OCI-LY1 (cell line): ENCODE data around the gene BCR.

Source experiments
- H2AFZ ChIP-seq: fragments of 200-600 bp; sonication (generic), shearing (Covaris generic); 2 replicates; pipeline ENCODE4 v1.6.0; 2014; ENCODE audit warnings: antibody characterized with exemption, mild to moderate bottlenecking, low read length
- H3F3A ChIP-seq: fragments of 200-600 bp; sonication (generic), shearing (Covaris generic); 2 replicates; pipeline ENCODE4 v1.6.0; 2014; ENCODE audit warnings: mild to moderate bottlenecking, antibody characterized with exemption, low read length, moderate library complexity; ENCODE audit not compliant: insufficient read depth
- H3K27ac ChIP-seq: fragments of 200-600 bp; sonication (generic); 2 replicates; pipeline ENCODE4 v1.5.1; 2014; ENCODE audit warnings: low read length, mixed run types, mild to moderate bottlenecking, low read depth; ENCODE audit not compliant: poor library complexity, severe bottlenecking
- H3K27me3 ChIP-seq: fragments of 200-600 bp; sonication (generic); 2 replicates; pipeline ENCODE4 v1.6.0; 2014; ENCODE audit warnings: antibody characterized with exemption, mild to moderate bottlenecking, low read length, moderate library complexity; ENCODE audit not compliant: insufficient read depth
- H3K36me3 ChIP-seq: fragments of 200-600 bp; sonication (generic); 2 replicates; pipeline ENCODE4 v1.6.1; 2014; ENCODE audit warnings: mild to moderate bottlenecking, antibody characterized with exemption, low read length, moderate library complexity, mixed read lengths; ENCODE audit not compliant: insufficient read depth
- H3K4me1 ChIP-seq: fragments of 200-600 bp; sonication (generic); 2 replicates; pipeline ENCODE4 v1.5.1; 2014; ENCODE audit warnings: mild to moderate bottlenecking, low read length, moderate library complexity; ENCODE audit not compliant: insufficient read depth, severe bottlenecking
- H3K4me2 ChIP-seq: fragments of 200-600 bp; sonication (generic), shearing (Covaris generic); 2 replicates; pipeline ENCODE4 v1.6.1; 2014; ENCODE audit warnings: low read length
- H3K4me3 ChIP-seq: fragments of 200-600 bp; sonication (generic); 2 replicates; pipeline ENCODE4 v1.5.1; 2014; ENCODE audit warnings: low read length, low read depth, mild to moderate bottlenecking, mixed read lengths; ENCODE audit not compliant: poor library complexity, severe bottlenecking
- H3K79me2 ChIP-seq: fragments of 200-600 bp; shearing (Covaris generic); 2 replicates; pipeline ENCODE4 v1.6.1; 2016; ENCODE audit warnings: mixed run types, low read length, mixed read lengths; ENCODE audit not compliant: insufficient read depth
- H3K9ac ChIP-seq: fragments of 200-600 bp; sonication (generic), shearing (Covaris generic); 2 replicates; pipeline ENCODE4 v1.6.1; 2014; ENCODE audit warnings: mild to moderate bottlenecking, low read length, mixed read lengths
- H3K9me2 ChIP-seq: fragments of 200-600 bp; sonication (generic), shearing (Covaris generic); 2 replicates; pipeline ENCODE4 v1.6.1; 2014; ENCODE audit warnings: low read depth, mild to moderate bottlenecking, low read length, mixed read lengths
- H3K9me3 ChIP-seq: fragments of 200-600 bp; shearing (Covaris generic); 2 replicates; pipeline ENCODE4 v1.6.1; 2014; ENCODE audit warnings: low read length, mixed read lengths
- H4K20me1 ChIP-seq: fragments of 200-600 bp; sonication (generic), shearing (Covaris generic); 2 replicates; pipeline ENCODE4 v1.6.0; 2016; ENCODE audit warnings: mild to moderate bottlenecking, low read length; ENCODE audit not compliant: insufficient read depth
- EZH2 ChIP-seq: fragments of 200-600 bp; sonication (generic), shearing (Covaris generic); IDR thresholded peaks from 2 replicates; pipeline ENCODE4 v1.8.0; 2017; ENCODE audit warnings: borderline replicate concordance, mixed run types, mild to moderate bottlenecking, antibody characterized with exemption, low read length, moderate library complexity, mixed read lengths
- TF ChIP-seq, protein P1 (sequence below): fragments of 200-600 bp; sonication (generic), shearing (Covaris generic); IDR thresholded peaks from 2 replicates; pipeline ENCODE4 v1.5.1; 2017; ENCODE audit warnings: mild to moderate bottlenecking, antibody characterized with exemption, low read length, moderate library complexity, mixed read lengths

BCR gene

DNA sequence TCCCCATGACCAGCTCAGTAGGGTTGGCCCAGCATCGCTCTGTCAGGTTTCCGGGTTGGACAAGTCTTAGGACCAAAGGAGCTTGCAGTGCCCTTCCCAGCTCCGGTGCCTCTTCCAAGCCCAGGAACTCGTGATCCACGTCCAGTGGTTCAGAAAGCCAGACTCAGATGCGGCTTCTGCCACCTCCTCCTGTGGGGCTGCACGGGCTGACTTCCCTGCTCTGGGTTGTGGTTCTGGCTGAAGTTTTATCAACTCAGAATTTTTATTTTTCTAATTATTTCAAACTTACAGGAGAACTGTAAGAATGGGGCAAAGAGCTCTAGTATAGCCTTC lies 85.0 kb downstream of the BCR start:
- H3K4me1 ChIP-seq: peaks cover 95% of the 10 kb centered on the region
- H3K4me3 ChIP-seq: no peak overlapping the region
- H3K9me3 ChIP-seq: no peaks in the 10 kb centered on the region
- 0 out of 2 replicates have a peak, but pooled peaks cover 4% of the 10 kb centered on the region for H3K79me2 ChIP-seq
- peak overlapping the region; percentile 61; the same call in 1 of the 2 replicates for H3K9ac ChIP-seq
- H3F3A ChIP-seq: peaks cover 20% of the 10 kb centered on the region
- peak overlapping the region; percentile 76; the same call in 1 of the 2 replicates for H3K4me2 ChIP-seq
- peak overlapping the region; percentile 98 for H3K27ac ChIP-seq
- no peaks in the 10 kb centered on the region for H3K27me3 ChIP-seq
- H3K9me2 ChIP-seq: no peaks in the 10 kb centered on the region
- no peak for TF ChIP-seq EZH2
- TF ChIP-seq, protein P1, sequence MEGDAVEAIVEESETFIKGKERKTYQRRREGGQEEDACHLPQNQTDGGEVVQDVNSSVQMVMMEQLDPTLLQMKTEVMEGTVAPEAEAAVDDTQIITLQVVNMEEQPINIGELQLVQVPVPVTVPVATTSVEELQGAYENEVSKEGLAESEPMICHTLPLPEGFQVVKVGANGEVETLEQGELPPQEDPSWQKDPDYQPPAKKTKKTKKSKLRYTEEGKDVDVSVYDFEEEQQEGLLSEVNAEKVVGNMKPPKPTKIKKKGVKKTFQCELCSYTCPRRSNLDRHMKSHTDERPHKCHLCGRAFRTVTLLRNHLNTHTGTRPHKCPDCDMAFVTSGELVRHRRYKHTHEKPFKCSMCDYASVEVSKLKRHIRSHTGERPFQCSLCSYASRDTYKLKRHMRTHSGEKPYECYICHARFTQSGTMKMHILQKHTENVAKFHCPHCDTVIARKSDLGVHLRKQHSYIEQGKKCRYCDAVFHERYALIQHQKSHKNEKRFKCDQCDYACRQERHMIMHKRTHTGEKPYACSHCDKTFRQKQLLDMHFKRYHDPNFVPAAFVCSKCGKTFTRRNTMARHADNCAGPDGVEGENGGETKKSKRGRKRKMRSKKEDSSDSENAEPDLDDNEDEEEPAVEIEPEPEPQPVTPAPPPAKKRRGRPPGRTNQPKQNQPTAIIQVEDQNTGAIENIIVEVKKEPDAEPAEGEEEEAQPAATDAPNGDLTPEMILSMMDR: no peak
- H2AFZ ChIP-seq: no peak overlapping the region
- H4K20me1 ChIP-seq: no peaks in the 10 kb centered on the region
- H3K36me3 ChIP-seq: peaks cover 64% of the 10 kb centered on the region

DNA sequence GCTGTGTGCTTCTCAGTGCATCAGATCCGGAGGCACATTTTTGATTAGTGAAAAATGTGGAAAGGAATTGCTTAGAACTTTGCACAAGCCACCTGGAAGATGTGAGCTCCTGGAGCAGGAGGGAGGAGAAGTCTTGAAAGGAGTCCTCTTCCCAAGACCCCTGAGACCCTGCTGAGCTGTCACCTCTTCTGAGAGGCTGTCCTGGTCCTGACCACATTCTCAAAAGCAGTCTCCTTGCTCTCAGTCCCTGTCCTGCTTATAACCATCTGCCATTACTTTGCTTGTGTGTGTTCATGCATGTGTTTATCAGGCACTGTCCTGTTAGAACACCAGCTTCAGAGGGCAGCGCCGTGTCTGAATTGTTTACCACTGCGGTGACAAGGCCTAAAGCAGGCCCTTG lies 86.5 kb downstream of the BCR start:
- Histone ChIP-seq H3K9ac (peak overlapping the region; percentile 31; the same call in 1 of the 2 replicates), H3K27ac (peak overlapping the region; percentile 97), H3K4me2 (peak overlapping the region; percentile 57; the same call in 1 of the 2 replicates)

DNA sequence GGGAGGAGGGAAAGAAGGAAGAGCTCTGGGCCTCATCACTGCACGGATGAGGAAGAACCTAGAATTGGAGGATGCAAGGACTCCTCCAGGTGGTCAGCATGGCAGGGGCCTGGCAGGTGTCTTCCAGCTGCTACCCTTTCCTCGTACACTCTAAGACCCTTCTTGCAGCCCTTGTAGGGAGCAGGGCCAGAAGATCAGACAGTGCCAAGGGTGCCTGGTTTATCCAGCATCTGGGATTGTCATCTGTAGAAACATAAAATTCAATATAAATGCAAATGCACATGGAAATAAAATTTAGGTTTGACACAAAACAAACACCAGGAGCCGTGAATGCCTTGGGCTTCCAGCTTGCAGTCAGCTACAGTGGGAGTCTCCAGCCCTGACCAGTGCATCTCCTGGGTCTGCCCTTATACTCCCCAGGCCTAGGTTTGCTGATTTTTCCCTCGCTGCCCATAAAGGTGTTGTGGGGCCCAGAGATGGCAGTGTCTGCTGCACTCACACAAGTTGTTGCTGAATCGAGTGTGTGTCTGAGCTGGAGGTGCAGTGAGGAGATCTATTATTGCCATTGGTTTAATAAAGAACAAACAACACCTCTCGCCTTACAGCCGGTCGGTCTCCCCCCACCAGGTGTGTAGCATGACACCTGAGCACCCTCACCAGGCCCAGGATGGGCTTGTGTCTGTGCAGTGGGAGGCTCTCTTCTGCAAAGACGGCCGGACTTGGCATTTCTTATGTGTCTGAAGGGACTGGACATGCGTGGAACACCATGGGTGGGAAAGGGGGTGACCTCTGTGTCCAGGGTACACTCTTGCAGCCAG lies 87.1 kb downstream of the BCR start:
- Histone ChIP-seq H3K27me3 (no peaks in the 10 kb centered on the region), H3K4me2 (peak overlapping the region; percentile 57), H3K9me2 (no peaks in the 10 kb centered on the region), H3K9me3 (no peaks in the 10 kb centered on the region), H3F3A (peaks cover 20% of the 10 kb centered on the region), H3K27ac (peak overlapping the region; percentile 97), H4K20me1 (no peaks in the 10 kb centered on the region), H3K79me2 (0 out of 2 replicates have a peak, but pooled peaks cover 4% of the 10 kb centered on the region), H3K9ac (peak overlapping the region; percentile 31; the same call in 1 of the 2 replicates), H2AFZ (no peak overlapping the region), H3K4me3 (peak overlapping the region; percentile 20), H3K4me1 (peaks cover 92% of the 10 kb centered on the region), H3K36me3 (peaks cover 68% of the 10 kb centered on the region; the same call in 1 of the 2 replicates)
- TF ChIP-seq EZH2: no peak
- TF ChIP-seq, protein P1: no peak

More for the DNA sequence above, 86.5 kb downstream of the BCR start:
- Histone ChIP-seq H3K36me3 (peaks cover 68% of the 10 kb centered on the region; the same call in 1 of the 2 replicates), H2AFZ (no peak overlapping the region), H4K20me1 (no peaks in the 10 kb centered on the region), H3K27me3 (no peaks in the 10 kb centered on the region), H3K4me3 (no peak overlapping the region), H3K79me2 (0 out of 2 replicates have a peak, but pooled peaks cover 4% of the 10 kb centered on the region), H3F3A (peaks cover 20% of the 10 kb centered on the region), H3K9me2 (no peaks in the 10 kb centered on the region), H3K9me3 (no peaks in the 10 kb centered on the region), H3K4me1 (peaks cover 98% of the 10 kb centered on the region)
- TF ChIP-seq EZH2: no peak
- TF ChIP-seq, protein P1: no peak
